ENCODE results near the gene CARM1.
"Not testable (repeated sequence)": the region's sequence is repeated elsewhere in the genome, so short reads cannot be mapped to it uniquely, and the experiment has no call there.

Gene CARM1

GRCh38 chr19:10928563-10929401, 57.4 kb downstream of the CARM1 start, which contains the start of the genes TIMM29 and YIPF2:
Gene TIMM29 (plus strand): TSS chr19:10928811. CDS start chr19:10928823, 12 bp downstream.
Gene YIPF2 (minus strand): TSS chr19:10928639. CDS start chr19:10928410, 229 bp downstream.
- DNase-seq (ENCODE audit: low read depth) = peak; percentile 98

GRCh38 chr19:10929402-10929794, 58.0 kb downstream of the CARM1 start:
- no peak for DNase-seq (ENCODE audit: low read depth)

- no peak for DNase-seq (ENCODE audit: low read depth)
Observed at GRCh38 chr19:10935371-10936059, 64.2 kb downstream of the CARM1 start.

GRCh38 chr19:10936661-10937084, 65.3 kb downstream of the CARM1 start:
- DNase-seq (ENCODE audit: low read depth) = peak; percentile 55

GRCh38 chr19:10941649-10942048, 70.3 kb downstream of the CARM1 start:
- DNase-seq (ENCODE audit: low read depth) = not testable (repeated sequence)

GRCh38 chr19:10943412-10943811, 72.1 kb downstream of the CARM1 start:
- not testable (repeated sequence) for DNase-seq (ENCODE audit: low read depth)

- DNase-seq (ENCODE audit: low read depth) = no peak
Observed at GRCh38 chr19:10945264-10945663, 73.9 kb downstream of the CARM1 start.

GRCh38 chr19:10946958-10947657, 75.8 kb downstream of the CARM1 start:
- DNase-seq (ENCODE audit: low read depth) = no peak

- DNase-seq (ENCODE audit: low read depth) = no peak
Observed at GRCh38 chr19:10952809-10953208, 81.5 kb downstream of the CARM1 start.

GRCh38 chr19:10959277-10959968, 88.1 kb downstream of the CARM1 start:
- DNase-seq (ENCODE audit: low read depth) = not testable (repeated sequence)

- peak; percentile 95 for DNase-seq (ENCODE audit: low read depth)
Observed at GRCh38 chr19:10960314-10961072, 89.1 kb downstream of the CARM1 start, which contains the start of gene SMARCA4. Gene SMARCA4 (plus strand): TSS chr19:10961030. CDS start chr19:10984152, 23,122 bp downstream.

GRCh38 chr19:10961073-10961860, 89.9 kb downstream of the CARM1 start:
- no peak for DNase-seq (ENCODE audit: low read depth)

GRCh38 chr19:10962863-10963262, 91.5 kb downstream of the CARM1 start:
- DNase-seq (ENCODE audit: low read depth) = no peak

- DNase-seq (ENCODE audit: low read depth) = no peak
Observed at GRCh38 chr19:10963865-10964264, 92.5 kb downstream of the CARM1 start.

- no peak for DNase-seq (ENCODE audit: low read depth)
Observed at GRCh38 chr19:10964903-10965302, 93.5 kb downstream of the CARM1 start.

GRCh38 chr19:10965398-10965797, 94.0 kb downstream of the CARM1 start:
- no peak for DNase-seq (ENCODE audit: low read depth)

GRCh38 chr19:10966809-10967208, 95.5 kb downstream of the CARM1 start:
- no peak for DNase-seq (ENCODE audit: low read depth)

- no peak for DNase-seq (ENCODE audit: low read depth)
Observed at GRCh38 chr19:10968527-10969135, 97.3 kb downstream of the CARM1 start.

GRCh38 chr19:10971107-10971726, 99.9 kb downstream of the CARM1 start:
- DNase-seq (ENCODE audit: low read depth) = no peak

Data from GM04504 (cell line).